Activated CD4-positive, alpha-beta T cell treated with anti-CD3 and anti-CD28 coated beads, Interleukin-2, amount 50 U/mL, for 4 hours (primary cell): ENCODE results near the gene PCGF6.
"Not testable (repeated sequence)": the region's sequence is repeated elsewhere in the genome, so short reads cannot be mapped to it uniquely, and the experiment has no call there.

ENCODE experiments used
- DNase-seq, 2 experiments: peaks; one replicate each; pipeline ENCODE4 v3.0.0-alpha.2; 2020

The PCGF6 gene

GRCh38 chr10:103350517-103351260, at the start of gene PCGF6:
Gene PCGF6, minus strand, starts transcription at chr10:103351140. Its CDS starts 74 bp downstream, at chr10:103351066.
- peak; percentile 36 to 39 for DNase-seq

GRCh38 chr10:103397191-103397825, 46.4 kb upstream of the PCGF6 start:
- no peak for DNase-seq

- no peak for DNase-seq
Measured at GRCh38 chr10:103396789-103397087, 45.8 kb upstream of the PCGF6 start.

GRCh38 chr10:103396067-103396788, 45.3 kb upstream of the PCGF6 start, which contains the start of the genes ATP5MK and PDCD11:
Gene ATP5MK, minus strand, starts transcription at chr10:103396475. Its CDS starts 4,018 bp downstream, at chr10:103392457.
Gene PDCD11, plus strand, starts transcription at chr10:103396626. Its CDS starts 1,801 bp downstream, at chr10:103398427.
- DNase-seq = peak; percentile 92 to 94

GRCh38 chr10:103395754-103396066, 44.8 kb upstream of the PCGF6 start:
- DNase-seq = no peak

GRCh38 chr10:103394180-103394579, 43.2 kb upstream of the PCGF6 start:
- DNase-seq = no peak

GRCh38 chr10:103382769-103383168, 31.8 kb upstream of the PCGF6 start:
- no peak for DNase-seq

GRCh38 chr10:103374263-103374662, 23.3 kb upstream of the PCGF6 start:
- DNase-seq = no peak

GRCh38 chr10:103373544-103373943, 22.6 kb upstream of the PCGF6 start:
- DNase-seq = no peak

- peak; percentile 84 to 85 for DNase-seq
Measured at GRCh38 chr10:103367782-103368518, 17.0 kb upstream of the PCGF6 start, which contains the start of gene TAF5. Gene TAF5, plus strand, starts transcription at chr10:103367976. Its CDS starts 14 bp downstream, at chr10:103367990.

- DNase-seq = no peak
Measured at GRCh38 chr10:103367379-103367781, 16.4 kb upstream of the PCGF6 start.

GRCh38 chr10:103360791-103361190, 9.9 kb upstream of the PCGF6 start:
- DNase-seq = not testable (repeated sequence)

- not testable (repeated sequence) for DNase-seq
Measured at GRCh38 chr10:103359493-103359892, 8.6 kb upstream of the PCGF6 start.

GRCh38 chr10:103355906-103356599, 5.1 kb upstream of the PCGF6 start:
- no peak for DNase-seq

- not testable (repeated sequence) for DNase-seq
Measured at GRCh38 chr10:103354567-103354966, 3.6 kb upstream of the PCGF6 start.

GRCh38 chr10:103353281-103353680, 2.3 kb upstream of the PCGF6 start:
- DNase-seq = no peak

- DNase-seq = no peak
Measured at GRCh38 chr10:103350175-103350516, 794 bp downstream of the PCGF6 start.

GRCh38 chr10:103336370-103336769, 14.6 kb downstream of the PCGF6 start:
- DNase-seq = no peak

- DNase-seq = no peak
Measured at GRCh38 chr10:103334567-103334966, 16.4 kb downstream of the PCGF6 start.

- DNase-seq = no peak
Measured at GRCh38 chr10:103333934-103334520, 16.9 kb downstream of the PCGF6 start.

GRCh38 chr10:103327906-103328305, 23.0 kb downstream of the PCGF6 start:
- no peak for DNase-seq

GRCh38 chr10:103316087-103316486, 34.9 kb downstream of the PCGF6 start:
- no peak for DNase-seq
